Mesenchymal stem cell (in vitro differentiated cells and primary cell): ENCODE results near the gene FAM168A.

Experiments
- DNase-seq: peaks from one replicate; pipeline ENCODE4 v3.0.0-alpha.2; 2013
- H2AFZ ChIP-seq: one replicate; pipeline ENCODE4 v1.6.1; 2013; ENCODE audit warnings: low read depth, mild to moderate bottlenecking, control low read depth, inconsistent platforms, low read length, moderate library complexity
- H2AK5ac ChIP-seq: 2 replicates; pipeline ENCODE4 v1.6.1; 2013; ENCODE audit warnings: low read length, moderate library complexity, mild to moderate bottlenecking, inconsistent platforms; ENCODE audit not compliant: severe bottlenecking
- H2BK120ac ChIP-seq: one replicate; pipeline ENCODE4 v1.6.1; 2013; ENCODE audit warnings: low read depth, mild to moderate bottlenecking, inconsistent platforms, low read length, moderate library complexity
- H2BK12ac ChIP-seq, 2 experiments: one replicate each; pipeline ENCODE4 v1.6.1; 2013; ENCODE audit warnings: inconsistent platforms in 2 of 2, low read length in 2 of 2, mild to moderate bottlenecking in 2 of 2, moderate library complexity in 2 of 2, control low read depth in 1 of 2
- H2BK15ac ChIP-seq: one replicate; pipeline ENCODE4 v1.6.1; 2013; ENCODE audit warnings: mild to moderate bottlenecking, low read depth, inconsistent platforms; ENCODE audit not compliant: poor library complexity, severe bottlenecking
- H2BK5ac ChIP-seq: 2 replicates; pipeline ENCODE4 v1.6.1; 2013; ENCODE audit warnings: low read depth, mild to moderate bottlenecking, low read length, control low read depth, inconsistent platforms; ENCODE audit not compliant: poor library complexity, severe bottlenecking
- H3K14ac ChIP-seq, 2 experiments: one replicate each; pipeline ENCODE4 v1.6.1; 2013; ENCODE audit warnings: inconsistent platforms in 2 of 2, low read length in 2 of 2, control low read depth in 1 of 2, mild to moderate bottlenecking in 1 of 2, moderate library complexity in 1 of 2
- H3K18ac ChIP-seq, 2 experiments: one replicate each; pipeline ENCODE4 v1.6.1; 2013; ENCODE audit warnings: inconsistent platforms in 2 of 2, low read length in 2 of 2, control low read depth in 1 of 2, low read depth in 1 of 2, mild to moderate bottlenecking in 1 of 2
- H3K23ac ChIP-seq, 2 experiments: one replicate each; pipeline ENCODE4 v1.6.1; 2013; ENCODE audit warnings: inconsistent platforms in 2 of 2, low read length in 2 of 2, mild to moderate bottlenecking in 2 of 2, moderate library complexity in 2 of 2, control low read depth in 1 of 2
- H3K27ac ChIP-seq: 2 replicates; pipeline ENCODE4 v1.5.1; 2013; ENCODE audit warnings: mild to moderate bottlenecking, moderate library complexity, low read length, control low read depth, inconsistent platforms; ENCODE audit not compliant: poor library complexity, severe bottlenecking
- H3K27me3 ChIP-seq, 2 experiments: 2 replicates each; pipeline versions ENCODE4 v1.6.1 to v1.7.0; 2013; ENCODE audit warnings: low read length in 2 of 2, mild to moderate bottlenecking in 2 of 2, moderate library complexity in 2 of 2, control low read depth in 1 of 2, inconsistent platforms in 1 of 2; ENCODE audit not compliant: control insufficient read depth in 1 of 2, insufficient read depth in 1 of 2
- H3K36me3 ChIP-seq, 2 experiments: 2 replicates each; pipeline versions ENCODE4 v1.6.1 to v1.7.0; 2013; ENCODE audit warnings: low read length in 2 of 2, control low read depth in 1 of 2, inconsistent platforms in 1 of 2, low read depth in 1 of 2, mild to moderate bottlenecking in 1 of 2; ENCODE audit not compliant: insufficient read depth in 2 of 2, control insufficient read depth in 1 of 2
- H3K4ac ChIP-seq, 2 experiments: one replicate each; pipeline ENCODE4 v1.6.1; 2013; ENCODE audit warnings: inconsistent platforms in 2 of 2, low read length in 2 of 2, mild to moderate bottlenecking in 2 of 2, moderate library complexity in 2 of 2, control low read depth in 1 of 2, low read depth in 1 of 2
- H3K4me1 ChIP-seq: 2 replicates; pipeline ENCODE4 v1.6.1; 2013; ENCODE audit warnings: low read depth, low read length, control low read depth; ENCODE audit not compliant: control insufficient read depth, insufficient read depth
- H3K4me2 ChIP-seq: 2 replicates; pipeline ENCODE4 v1.6.1; 2013; ENCODE audit warnings: low read length, mild to moderate bottlenecking, inconsistent platforms; ENCODE audit not compliant: poor library complexity, severe bottlenecking
- H3K4me3 ChIP-seq, 2 experiments: 2 replicates each; pipeline versions ENCODE4 v1.5.1 to v1.7.0; 2013; ENCODE audit warnings: low read length in 2 of 2, mild to moderate bottlenecking in 2 of 2, control low read depth in 1 of 2, low read depth in 1 of 2; ENCODE audit not compliant: insufficient read depth in 1 of 2
- H3K79me1 ChIP-seq: replicated peaks from 2 replicates; pipeline ENCODE4 v1.6.1; 2013; ENCODE audit warnings: mild to moderate bottlenecking, control low read depth, low read length, inconsistent platforms; ENCODE audit not compliant: poor library complexity, severe bottlenecking
- H3K9ac ChIP-seq: 2 replicates; pipeline ENCODE4 v1.7.0; 2013; ENCODE audit warnings: mild to moderate bottlenecking, low read length, moderate library complexity
- H3K9me3 ChIP-seq: 2 replicates; pipeline ENCODE4 v1.7.0; 2013; ENCODE audit warnings: mild to moderate bottlenecking, low read length; ENCODE audit not compliant: control insufficient read depth
- H4K8ac ChIP-seq: one replicate; pipeline ENCODE4 v1.6.1; 2013; ENCODE audit warnings: inconsistent platforms, mild to moderate bottlenecking, low read length, moderate library complexity
- H4K91ac ChIP-seq: one replicate; pipeline ENCODE4 v1.6.1; 2013; ENCODE audit warnings: mild to moderate bottlenecking, low read length, inconsistent platforms
- WGBS: methylation state at CpG from one replicate; pipeline ENCODE4 v1.1.7; 2013; ENCODE audit warnings: mixed read lengths; 5-methylcytosine and 5-hydroxymethylcytosine counted together

FAM168A gene

DNA sequence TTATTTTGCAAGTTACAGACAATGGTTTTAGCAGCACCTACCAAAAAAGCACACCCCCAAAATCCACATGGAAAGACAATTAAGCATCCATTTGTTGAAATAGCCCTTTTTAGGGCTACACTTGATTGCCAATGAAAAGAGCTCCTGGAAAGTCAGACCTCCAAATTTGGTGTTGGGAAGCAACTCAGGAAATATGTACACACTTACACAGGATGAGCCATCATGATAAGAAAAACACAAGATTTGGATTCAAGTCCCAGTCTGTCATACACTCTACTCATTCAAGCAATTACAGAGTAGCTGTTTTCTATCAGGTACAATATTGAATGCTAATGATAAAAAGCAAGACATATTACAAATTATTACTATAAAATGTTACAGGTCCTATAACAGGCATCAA lies 31.5 kb downstream of the FAM168A start:
- no peak for DNase-seq
- Histone ChIP-seq H3K18ac (no peak overlapping the region), H3K79me1 (peaks cover 20% of the 10 kb centered on the region), H3K9me3 (no peaks in the 10 kb centered on the region), H2BK15ac (no peak overlapping the region), H4K8ac (no peak overlapping the region), H3K27ac (no peak overlapping the region), H3K4me2 (no peak overlapping the region), H4K91ac (no peak overlapping the region), H2BK12ac (no peak overlapping the region), H2AK5ac (no peak overlapping the region), H2AFZ (no peak overlapping the region), H3K9ac (no peak overlapping the region), H3K4me3 (no peak overlapping the region), H3K36me3 (peaks cover 0 to 11% of the 10 kb centered on the region in 2 experiments), H3K4ac (no peak overlapping the region), H2BK5ac (no peak overlapping the region), H3K4me1 (no peaks in the 10 kb centered on the region), H3K23ac (no peak overlapping the region), H2BK120ac (no peak overlapping the region), H3K14ac (no peak overlapping the region), H3K27me3 (no peaks in the 10 kb centered on the region)

DNA sequence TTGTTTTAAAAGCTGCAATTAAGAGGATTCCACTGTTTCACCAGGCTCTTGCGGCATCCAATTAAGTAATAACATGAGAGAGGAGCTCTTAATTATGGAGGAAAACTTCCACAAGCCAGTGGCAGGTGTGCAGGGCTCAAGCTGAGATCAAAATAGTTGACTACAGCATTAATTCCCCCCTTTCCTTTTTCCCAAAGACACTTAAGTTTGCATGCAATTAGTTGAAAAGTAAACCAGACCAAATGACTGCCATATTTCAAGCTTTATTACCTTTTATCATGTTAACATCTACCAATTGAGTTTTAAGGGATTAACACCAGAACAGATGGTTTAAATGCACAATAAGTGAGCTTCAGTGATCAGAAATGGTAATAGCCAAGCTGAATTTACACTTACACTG lies 32.1 kb downstream of the FAM168A start:
- no peak overlapping the region for H4K91ac ChIP-seq
- H4K8ac ChIP-seq = no peak overlapping the region
- no peak overlapping the region for H2BK5ac ChIP-seq
- H3K4me3 ChIP-seq = no peak overlapping the region
- no peak overlapping the region for H3K18ac ChIP-seq
- no peak for DNase-seq
- H3K27me3 ChIP-seq = no peaks in the 10 kb centered on the region
- H3K79me1 ChIP-seq = peaks cover 20% of the 10 kb centered on the region
- H3K4ac ChIP-seq = no peak overlapping the region
- H2BK120ac ChIP-seq = no peak overlapping the region
- H3K14ac ChIP-seq = no peak overlapping the region
- H3K4me2 ChIP-seq = no peak overlapping the region
- H3K9ac ChIP-seq = no peak overlapping the region
- H2BK15ac ChIP-seq = no peak overlapping the region
- no peak overlapping the region for H2BK12ac ChIP-seq
- no peak overlapping the region for H3K23ac ChIP-seq
- no peak overlapping the region for H3K27ac ChIP-seq
- H2AFZ ChIP-seq = no peak overlapping the region
- WGBS = 100% methylated on average over 1 of the region's 1 CpG
- H3K9me3 ChIP-seq = no peaks in the 10 kb centered on the region
- H2AK5ac ChIP-seq = no peak overlapping the region
- peaks cover 0 to 11% of the 10 kb centered on the region in 2 experiments for H3K36me3 ChIP-seq
- no peaks in the 10 kb centered on the region for H3K4me1 ChIP-seq

DNA sequence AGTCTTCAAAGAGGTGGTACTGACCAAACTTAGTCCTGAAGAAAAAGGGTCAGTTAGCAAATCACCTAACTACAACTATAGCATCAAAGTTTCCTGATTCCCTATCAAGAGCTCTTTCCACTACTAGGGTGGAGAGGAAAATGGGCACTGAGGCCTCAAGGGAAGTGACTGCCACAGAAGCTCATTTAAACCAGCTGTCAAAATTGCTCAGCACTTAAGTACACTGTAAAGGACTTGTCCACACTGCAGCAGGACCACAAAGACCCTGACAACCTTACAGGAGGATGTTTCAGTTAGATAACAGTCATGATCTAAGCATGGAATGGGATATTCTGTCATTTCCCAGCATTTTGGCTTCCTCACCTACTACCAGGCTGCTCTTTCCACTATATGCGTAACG lies 33.0 kb downstream of the FAM168A start:
- WGBS = 82% methylated on average over 2 of the region's 2 CpGs
- Histone ChIP-seq H3K4me2 (no peak overlapping the region), H2BK5ac (no peak overlapping the region), H3K36me3 (peaks cover 0 to 11% of the 10 kb centered on the region in 2 experiments), H3K18ac (no peak overlapping the region), H2BK15ac (no peak overlapping the region), H3K27ac (no peak overlapping the region), H3K4me3 (no peak overlapping the region), H3K79me1 (peaks cover 22% of the 10 kb centered on the region), H2AK5ac (no peak overlapping the region), H3K27me3 (no peaks in the 10 kb centered on the region), H3K23ac (no peak overlapping the region), H3K9ac (no peak overlapping the region), H3K4me1 (no peaks in the 10 kb centered on the region), H3K4ac (no peak overlapping the region), H2AFZ (no peak overlapping the region), H4K8ac (no peak overlapping the region), H3K14ac (no peak overlapping the region), H4K91ac (no peak overlapping the region), H2BK120ac (no peak overlapping the region), H2BK12ac (no peak overlapping the region), H3K9me3 (no peaks in the 10 kb centered on the region)
- DNase-seq = no peak

DNA sequence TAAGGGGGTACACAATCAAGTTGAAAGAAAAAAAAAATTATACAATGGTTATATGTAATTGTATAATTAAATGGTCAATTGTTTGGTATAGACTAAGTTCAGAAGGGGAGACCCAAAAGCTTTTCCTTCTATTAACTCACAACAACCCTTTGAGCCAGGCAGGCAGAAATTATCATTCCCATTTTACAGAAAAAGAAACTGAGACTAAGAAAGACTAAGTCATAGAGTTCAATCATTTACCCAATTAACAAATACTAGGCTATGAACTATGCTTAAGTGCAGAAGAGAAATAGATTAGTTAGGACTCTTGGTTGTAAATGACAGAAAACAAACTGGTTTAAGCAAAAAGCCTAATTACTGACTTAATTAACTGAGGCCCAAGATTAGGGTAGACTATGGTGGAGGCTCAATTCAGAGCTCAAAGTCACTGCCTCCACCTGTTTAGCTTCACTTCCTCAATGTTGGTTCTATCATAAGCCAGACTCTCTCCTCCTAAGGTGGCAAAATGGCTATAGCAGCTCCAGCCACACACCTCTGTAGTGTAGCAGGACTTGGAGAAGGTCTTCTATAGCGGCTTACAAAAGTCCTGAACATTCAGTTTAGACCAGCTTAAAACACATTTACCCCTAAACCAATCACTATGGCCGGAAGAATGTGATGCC lies 34.2 kb downstream of the FAM168A start:
- no peak for DNase-seq
- Histone ChIP-seq H3K79me1 (peaks cover 22% of the 10 kb centered on the region), H3K27ac (no peak overlapping the region), H2BK12ac (no peak overlapping the region), H3K9ac (no peak overlapping the region), H3K23ac (no peak overlapping the region), H3K9me3 (no peaks in the 10 kb centered on the region), H3K4ac (no peak overlapping the region), H3K18ac (no peak overlapping the region), H2AFZ (no peak overlapping the region), H3K4me2 (no peak overlapping the region), H3K4me1 (no peaks in the 10 kb centered on the region), H3K4me3 (no peak overlapping the region), H3K27me3 (no peaks in the 10 kb centered on the region), H4K91ac (no peak overlapping the region), H2BK5ac (no peak overlapping the region), H2BK15ac (no peak overlapping the region), H3K36me3 (peaks cover 0 to 7% of the 10 kb centered on the region in 2 experiments), H2AK5ac (no peak overlapping the region), H3K14ac (no peak overlapping the region), H2BK120ac (no peak overlapping the region), H4K8ac (no peak overlapping the region)
- WGBS = 100% methylated on average over 2 of the region's 2 CpGs
